Kidney (tissue), 14 donors: Measurements from ENCODE around the gene BTBD9. TPM values are rescaled to one million over a fixed set of nuclear protein-coding genes. Genes with fewer than 3 reads are reported as not detected.

ENCODE experiments used
- DNase-seq, 5 donors: peaks; one replicate each; pipeline ENCODE4 v3.0.0-alpha.2; 2013 to 2020
- FAIRE-seq: peaks from 2 replicates; lab custom pipeline; 2012; peaks lifted over from hg19 to GRCh38; lab: Jason Lieb, UNC
- H3K27ac ChIP-seq, 2 donors: one replicate each; pipeline ENCODE4 v1.7.0; 2013; ENCODE audit warnings: low read depth in 2 of 2, low read length in 2 of 2, inconsistent platforms in 1 of 2
- H3K27me3 ChIP-seq: one replicate; pipeline ENCODE4 v1.7.1; 2013; ENCODE audit warnings: low read length, inconsistent platforms; ENCODE audit not compliant: control insufficient read depth, insufficient read depth
- H3K36me3 ChIP-seq, 3 donors: one replicate each; pipeline versions ENCODE4 v1.7.0 to v1.7.1; 2013; ENCODE audit warnings: low read length in 3 of 3, control low read depth in 1 of 3, inconsistent platforms in 1 of 3; ENCODE audit not compliant: insufficient read depth in 3 of 3, control insufficient read depth in 2 of 3
- H3K4me1 ChIP-seq, 3 donors: one replicate each; pipeline versions ENCODE4 v1.7.0 to v1.7.1; 2013; ENCODE audit warnings: low read length in 3 of 3, inconsistent platforms in 1 of 3, low read depth in 1 of 3; ENCODE audit not compliant: control insufficient read depth in 2 of 3, insufficient read depth in 2 of 3
- H3K4me3 ChIP-seq, 3 donors: one replicate each; pipeline versions ENCODE4 v1.7.0 to v1.8.1; 2013; ENCODE audit warnings: low read length in 3 of 3, control low read depth in 1 of 3, inconsistent platforms in 1 of 3
- H3K9ac ChIP-seq, 3 donors: one replicate each; pipeline versions ENCODE4 v1.7.0 to v1.7.1; 2013; ENCODE audit warnings: low read length in 3 of 3, control low read depth in 1 of 3, inconsistent platforms in 1 of 3
- H3K9me3 ChIP-seq, 3 donors: one replicate each; pipeline versions ENCODE4 v1.7.0 to v1.7.1; 2013; ENCODE audit warnings: low read length in 3 of 3, control low read depth in 1 of 3, inconsistent platforms in 1 of 3; ENCODE audit not compliant: control insufficient read depth in 2 of 3, insufficient read depth in 1 of 3
- intact Hi-C: fragments of 100-400 bp; cut with DNase I; formaldehyde crosslinking; loops from one replicate; pipeline ENCODE4 v1.11.1; 2022
- polyA plus RNA-seq: library from polyadenylated mRNA; stranded (reverse); fragments of 350-450 nt; fragmentation: Illumina TruSeq; extraction: RNeasy Lipid Tissue Mini Kit (QIAGEN cat#74804); gene quantifications from one replicate; pipeline ENCODE4 v1.2.3, GENCODE V29; 2014; ENCODE audit warnings: low read depth, low replicate concordance; ENCODE audit not compliant: insufficient read depth
- total RNA-seq: library from RNA; stranded (reverse); fragmentation: NEBNext Ultra II Directional; extraction: Animal tissue kit (Norgen Biotek cat#: 25700); gene quantifications from one replicate; pipeline ENCODE4 v1.2.1, GENCODE V29; 2021
- TF ChIP-seq, protein P1 (sequence below): IDR thresholded peaks from 3 replicates; pipeline ENCODE4 v1.5.1; 2012; ENCODE audit warnings: mild to moderate bottlenecking, moderate library complexity, borderline replicate concordance; ENCODE audit not compliant: insufficient read depth; ENCODE audit errors: extremely low read depth
- donor health status: control.
- donor health status: control.
- donor health status: control.
- donor health status: control.
- donor health status: control.
- donor health status: DM: yes; HTN: yes; CAD: no.
- donor health status: Normal renal cell carcinoma (clear cell type).

The BTBD9 gene
- total and polyA plus RNA-seq, 2 donors from 2014 or later: 4.2 to 29.9 TPM

GRCh38 chr6:38671885-38672467 lies 32.2 kb upstream of the BTBD9 start:
- DNase-seq (peak in 3 of 5 donors; percentile 14 to 70 (median 63)), FAIRE-seq (peak; percentile 73)
- TF ChIP-seq, protein P1, sequence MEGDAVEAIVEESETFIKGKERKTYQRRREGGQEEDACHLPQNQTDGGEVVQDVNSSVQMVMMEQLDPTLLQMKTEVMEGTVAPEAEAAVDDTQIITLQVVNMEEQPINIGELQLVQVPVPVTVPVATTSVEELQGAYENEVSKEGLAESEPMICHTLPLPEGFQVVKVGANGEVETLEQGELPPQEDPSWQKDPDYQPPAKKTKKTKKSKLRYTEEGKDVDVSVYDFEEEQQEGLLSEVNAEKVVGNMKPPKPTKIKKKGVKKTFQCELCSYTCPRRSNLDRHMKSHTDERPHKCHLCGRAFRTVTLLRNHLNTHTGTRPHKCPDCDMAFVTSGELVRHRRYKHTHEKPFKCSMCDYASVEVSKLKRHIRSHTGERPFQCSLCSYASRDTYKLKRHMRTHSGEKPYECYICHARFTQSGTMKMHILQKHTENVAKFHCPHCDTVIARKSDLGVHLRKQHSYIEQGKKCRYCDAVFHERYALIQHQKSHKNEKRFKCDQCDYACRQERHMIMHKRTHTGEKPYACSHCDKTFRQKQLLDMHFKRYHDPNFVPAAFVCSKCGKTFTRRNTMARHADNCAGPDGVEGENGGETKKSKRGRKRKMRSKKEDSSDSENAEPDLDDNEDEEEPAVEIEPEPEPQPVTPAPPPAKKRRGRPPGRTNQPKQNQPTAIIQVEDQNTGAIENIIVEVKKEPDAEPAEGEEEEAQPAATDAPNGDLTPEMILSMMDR: peak; percentile 40

GRCh38 chr6:38658418-38659167 lies 18.9 kb upstream of the BTBD9 start:
- FAIRE-seq (no peak), DNase-seq (no peak)
- intact Hi-C loops: no loop called here
- TF ChIP-seq, protein P1: no peak
- Histone ChIP-seq H3K4me1 (no peaks in the 10 kb centered on the region), H3K36me3 (peaks cover 0 to 2% (median 2%) of the 10 kb centered on the region in 3 donors), H3K4me3 (no peak overlapping the region), H3K9ac (no peak overlapping the region), H3K27ac (no peak overlapping the region), H3K27me3 (no peaks in the 10 kb centered on the region), H3K9me3 (no peaks in the 10 kb centered on the region)

More at GRCh38 chr6:38671885-38672467, 32.2 kb upstream of the BTBD9 start:
- Histone ChIP-seq H3K27me3 (no peaks in the 10 kb centered on the region), H3K27ac (no peak overlapping the region), H3K9ac (no peak overlapping the region), H3K9me3 (no peaks in the 10 kb centered on the region), H3K4me3 (no peak overlapping the region), H3K4me1 (no peaks in the 10 kb centered on the region), H3K36me3 (peaks cover 3 to 9% (median 4%) of the 10 kb centered on the region in 3 donors)
- intact Hi-C loops: no loop called here

- Histone ChIP-seq H3K9ac (no peak overlapping the region), H3K9me3 (no peaks in the 10 kb centered on the region), H3K27me3 (no peaks in the 10 kb centered on the region), H3K4me1 (no peaks in the 10 kb centered on the region), H3K4me3 (no peak overlapping the region), H3K36me3 (peaks cover 0 to 2% (median 2%) of the 10 kb centered on the region in 3 donors), H3K27ac (no peak overlapping the region)
- FAIRE-seq: no peak
- TF ChIP-seq, protein P1: no peak
- DNase-seq: no peak
- intact Hi-C loops: no loop called here
Measured at GRCh38 chr6:38656896-38657295, 17.2 kb upstream of the BTBD9 start.
